A673 (cell line): ENCODE results near the gene TSPOAP1. TPM values are rescaled to one million over a fixed set of nuclear protein-coding genes. Genes with fewer than 3 reads are reported as not detected.

Experiments used
- BruUV-seq: library from RNA; stranded (reverse); fragments of 400-500 nt; replicated peaks from 2 replicates; lab custom pipeline; 2021; lab: Mats Ljungman, UMichigan
- CTCF ChIA-PET: fragments of 300-600 bp; sonication (Branson Sonifier 250); formaldehyde crosslinking; loops from one replicate; lab custom pipeline; 2022; ENCODE audit warnings: antibody characterized with exemption; lab: Charles Lee
- POLR2A ChIA-PET: fragments of 300-600 bp; sonication (Branson Sonifier 250); formaldehyde crosslinking; loops from one replicate; lab custom pipeline; 2022; ENCODE audit warnings: antibody characterized with exemption; ENCODE audit not compliant: low non-redundant PET; lab: Charles Lee
- DNase-seq: peaks from one replicate; pipeline ENCODE4 v3.0.0-alpha.2; 2015; ENCODE audit warnings: low spot score
- H3K27ac ChIP-seq: fragments of 200-600 bp; sonication (generic); 2 replicates; pipeline ENCODE4 v1.5.1; 2016; ENCODE audit warnings: mixed run types, low read depth, mild to moderate bottlenecking, mixed read lengths, antibody characterized with exemption, low read length; ENCODE audit not compliant: poor library complexity, severe bottlenecking
- H3K27me3 ChIP-seq: fragments of 200-600 bp; sonication (generic); replicated peaks from 2 replicates; pipeline ENCODE4 v1.6.1; 2017; ENCODE audit warnings: mixed run types, low read depth, mild to moderate bottlenecking, mixed read lengths, antibody characterized with exemption, low read length; ENCODE audit not compliant: insufficient read depth, poor library complexity
- H3K36me3 ChIP-seq: fragments of 200-600 bp; sonication (generic); 2 replicates; pipeline ENCODE4 v1.6.1; 2016; ENCODE audit warnings: mixed run types, mild to moderate bottlenecking, mixed read lengths, antibody characterized with exemption, low read length; ENCODE audit not compliant: insufficient read depth, poor library complexity, severe bottlenecking
- H3K4me1 ChIP-seq: fragments of 200-600 bp; sonication (generic); 2 replicates; pipeline ENCODE4 v1.6.1; 2017; ENCODE audit warnings: mixed run types, mild to moderate bottlenecking, mixed read lengths, antibody characterized with exemption, low read length; ENCODE audit not compliant: insufficient read depth, poor library complexity, severe bottlenecking
- H3K4me3 ChIP-seq: fragments of 200-600 bp; sonication (generic); 2 replicates; pipeline ENCODE4 v1.5.1; 2016; ENCODE audit warnings: low read depth, mixed run types, mild to moderate bottlenecking, mixed read lengths, low read length; ENCODE audit not compliant: poor library complexity, severe bottlenecking
- H3K9me3 ChIP-seq: fragments of 200-600 bp; sonication (generic); 2 replicates; pipeline ENCODE4 v1.6.1; 2016; ENCODE audit warnings: mixed run types, low read depth, mild to moderate bottlenecking, mixed read lengths, antibody characterized with exemption, low read length; ENCODE audit not compliant: poor library complexity, severe bottlenecking
- EZH2 ChIP-seq: fragments of 200-600 bp; sonication (generic); IDR thresholded peaks from 2 replicates; pipeline ENCODE4 v1.6.1; 2017; ENCODE audit warnings: borderline replicate concordance, low read depth, mild to moderate bottlenecking, mixed read lengths, antibody characterized with exemption, low read length; ENCODE audit not compliant: poor library complexity, severe bottlenecking
- intact Hi-C: fragments of 100-400 bp; cut with micrococcal nuclease; formaldehyde crosslinking; loops from one replicate; pipeline ENCODE4 v1.10.0; 2022; ENCODE audit not compliant: unreplicated experiment
- total RNA-seq: library from RNA; stranded (reverse); gene quantifications from 2 replicates; pipeline ENCODE4 v1.2.3, GENCODE V29; 2021
- TF ChIP-seq, protein P1 (sequence below): fragments of 300-800, 200-600 bp; sonication (generic); conservative IDR thresholded peaks from 2 replicates; pipeline ENCODE4 v1.5.1; 2017; ENCODE audit warnings: low read depth, mild to moderate bottlenecking, antibody characterized with exemption, low read length, moderate library complexity, mixed read lengths

The TSPOAP1 gene
- total RNA-seq, 1 experiment from 2014 or later: 0.21 TPM

DNA sequence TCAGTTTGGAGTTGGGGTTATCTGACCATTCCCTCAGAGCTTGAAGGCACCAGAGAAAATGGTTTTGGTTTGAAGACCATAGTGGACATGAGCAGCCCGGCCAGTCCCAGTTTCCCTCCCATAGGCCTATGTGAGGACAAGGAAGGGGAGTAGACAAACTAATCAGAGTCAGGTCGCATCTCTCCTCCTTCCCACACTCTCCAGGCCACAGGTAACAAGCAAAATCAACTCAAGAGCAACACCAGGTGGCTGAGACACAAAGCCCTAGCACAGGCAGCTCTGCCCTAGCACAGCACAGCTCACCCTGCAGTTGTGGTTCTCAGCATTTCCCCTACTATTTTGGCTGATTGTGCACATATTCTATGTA lies 16.2 kb upstream of the TSPOAP1 start:
- Histone ChIP-seq H3K27ac (no peak overlapping the region), H3K27me3 (no peaks in the 10 kb centered on the region), H3K4me1 (no peaks in the 10 kb centered on the region), H3K9me3 (no peaks in the 10 kb centered on the region), H3K36me3 (peaks cover 49% of the 10 kb centered on the region), H3K4me3 (no peak overlapping the region)
- intact Hi-C loops: no loop called here
- TF ChIP-seq EZH2: no peak
- TF ChIP-seq, protein P1, sequence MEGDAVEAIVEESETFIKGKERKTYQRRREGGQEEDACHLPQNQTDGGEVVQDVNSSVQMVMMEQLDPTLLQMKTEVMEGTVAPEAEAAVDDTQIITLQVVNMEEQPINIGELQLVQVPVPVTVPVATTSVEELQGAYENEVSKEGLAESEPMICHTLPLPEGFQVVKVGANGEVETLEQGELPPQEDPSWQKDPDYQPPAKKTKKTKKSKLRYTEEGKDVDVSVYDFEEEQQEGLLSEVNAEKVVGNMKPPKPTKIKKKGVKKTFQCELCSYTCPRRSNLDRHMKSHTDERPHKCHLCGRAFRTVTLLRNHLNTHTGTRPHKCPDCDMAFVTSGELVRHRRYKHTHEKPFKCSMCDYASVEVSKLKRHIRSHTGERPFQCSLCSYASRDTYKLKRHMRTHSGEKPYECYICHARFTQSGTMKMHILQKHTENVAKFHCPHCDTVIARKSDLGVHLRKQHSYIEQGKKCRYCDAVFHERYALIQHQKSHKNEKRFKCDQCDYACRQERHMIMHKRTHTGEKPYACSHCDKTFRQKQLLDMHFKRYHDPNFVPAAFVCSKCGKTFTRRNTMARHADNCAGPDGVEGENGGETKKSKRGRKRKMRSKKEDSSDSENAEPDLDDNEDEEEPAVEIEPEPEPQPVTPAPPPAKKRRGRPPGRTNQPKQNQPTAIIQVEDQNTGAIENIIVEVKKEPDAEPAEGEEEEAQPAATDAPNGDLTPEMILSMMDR: no peak
- no peak for DNase-seq
- BruUV-seq: no TSS peak
- CTCF ChIA-PET: no interaction called here
- POLR2A ChIA-PET: no interaction called here

DNA sequence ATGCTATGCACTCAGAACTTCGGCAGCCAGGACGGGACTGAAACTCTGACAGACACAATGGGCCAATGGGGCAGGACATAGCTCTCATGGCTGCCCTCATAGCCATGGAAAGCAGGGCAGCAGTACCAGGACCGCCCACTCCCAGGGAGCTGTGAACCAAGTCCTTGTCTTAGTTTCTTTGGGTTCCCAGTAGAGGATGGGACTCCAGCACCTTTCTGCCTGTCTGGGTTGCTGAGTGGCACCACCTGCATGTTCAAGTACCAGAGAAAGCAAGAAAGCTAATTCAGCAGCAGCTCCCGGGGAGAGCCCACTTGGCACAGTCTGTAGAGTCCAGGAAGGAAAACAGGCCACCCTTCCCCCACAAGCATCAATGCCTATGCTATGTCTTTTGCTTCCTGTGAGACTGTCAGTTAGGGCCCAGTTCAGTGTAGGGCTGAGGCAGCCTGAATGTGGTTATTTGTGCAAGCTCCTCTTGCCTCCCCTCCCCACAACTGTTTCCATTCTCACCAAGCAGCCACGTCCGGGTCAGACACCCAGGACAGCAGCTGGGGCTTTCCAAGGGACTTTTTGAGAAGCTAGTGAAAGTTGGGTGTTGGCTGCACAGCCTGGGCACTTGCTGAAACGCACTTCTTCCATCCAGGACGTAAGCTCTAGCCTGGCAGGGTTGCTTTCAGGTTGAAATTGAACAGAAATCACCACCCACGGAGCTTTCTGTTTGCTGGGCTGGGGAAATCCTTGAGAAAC lies 15.6 kb upstream of the TSPOAP1 start:
- Histone ChIP-seq H3K27me3 (no peaks in the 10 kb centered on the region), H3K27ac (no peak overlapping the region), H3K9me3 (no peaks in the 10 kb centered on the region), H3K4me3 (no peak overlapping the region), H3K36me3 (peaks cover 43% of the 10 kb centered on the region), H3K4me1 (no peaks in the 10 kb centered on the region)
- BruUV-seq: no TSS peak
- no peak for DNase-seq
- TF ChIP-seq, protein P1: no peak
- no peak for TF ChIP-seq EZH2
- intact Hi-C loops: no loop called here
- POLR2A ChIA-PET: interaction anchor here (0.5 kb wide), 1 partner anchor 201 kb away, joined by 4 read pairs; no protein-coding TSS in a partner anchor
- CTCF ChIA-PET: no interaction called here

DNA sequence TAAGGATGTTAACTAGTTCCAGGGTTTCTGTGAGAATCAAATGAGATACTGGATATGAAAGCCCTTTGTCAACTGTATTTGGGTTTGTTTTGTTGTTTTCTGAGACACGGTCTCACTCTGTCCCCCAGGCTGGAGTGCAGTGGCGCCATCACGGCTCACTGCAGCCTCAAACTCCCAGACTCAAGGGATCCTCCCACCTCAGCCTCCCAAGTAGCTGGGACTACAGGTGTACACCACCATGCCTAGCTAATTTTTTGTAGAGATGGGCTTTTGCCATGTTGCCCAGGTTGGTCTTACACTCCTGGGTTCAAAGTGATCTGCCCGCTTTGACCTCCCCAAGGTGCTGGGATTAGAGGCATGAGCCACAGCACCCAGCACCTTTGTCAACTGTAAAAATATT lies 14.5 kb upstream of the TSPOAP1 start:
- no peak overlapping the region for H3K27ac ChIP-seq
- DNase-seq: no peak
- peaks cover 32% of the 10 kb centered on the region for H3K36me3 ChIP-seq
- no peaks in the 10 kb centered on the region for H3K4me1 ChIP-seq
- intact Hi-C loops: no loop called here
- no TSS peak for BruUV-seq
- no peaks in the 10 kb centered on the region for H3K9me3 ChIP-seq
- TF ChIP-seq, protein P1: no peak
- TF ChIP-seq EZH2: no peak
- no peaks in the 10 kb centered on the region for H3K27me3 ChIP-seq
- CTCF ChIA-PET: no interaction called here
- POLR2A ChIA-PET: no interaction called here
- H3K4me3 ChIP-seq: no peak overlapping the region
